Neural progenitor cell (in vitro differentiated cells): ENCODE measurements around the gene CCDC180. TPM values are rescaled to one million over a fixed set of nuclear protein-coding genes. Genes with fewer than 3 reads are reported as not detected.
"Not testable (repeated sequence)": the region's sequence is repeated elsewhere in the genome, so short reads cannot be mapped to it uniquely, and the experiment has no call there.

Source experiments
- DNase-seq: peaks from one replicate; pipeline ENCODE4 v3.0.0-alpha.2; 2016; ENCODE audit warnings: low spot score
- H2AFZ ChIP-seq: fragments of 200-600 bp; sonication (generic); replicated peaks from 2 replicates; pipeline ENCODE4 v1.6.1; 2016; ENCODE audit warnings: antibody characterized with exemption
- H3F3A ChIP-seq: fragments of 200-600 bp; sonication (generic); 2 replicates; pipeline ENCODE4 v1.6.1; 2016; ENCODE audit warnings: antibody characterized with exemption, low read depth
- H3K27ac ChIP-seq: fragments of 200-600 bp; sonication (generic); 2 replicates; pipeline ENCODE4 v1.5.1; 2016; ENCODE audit warnings: mild to moderate bottlenecking
- H3K27me3 ChIP-seq: fragments of 200-600 bp; sonication (generic); 2 replicates; pipeline ENCODE4 v1.6.1; 2016; ENCODE audit warnings: mild to moderate bottlenecking, moderate library complexity
- H3K36me3 ChIP-seq: fragments of 200-600 bp; sonication (generic); 2 replicates; pipeline ENCODE4 v1.5.1; 2016
- H3K4me1 ChIP-seq: fragments of 200-600 bp; sonication (generic); 2 replicates; pipeline ENCODE4 v1.6.1; 2016; ENCODE audit warnings: mixed run types
- H3K4me2 ChIP-seq: fragments of 200-600 bp; sonication (generic); 2 replicates; pipeline ENCODE4 v1.6.1; 2016
- H3K4me3 ChIP-seq: fragments of 200-600 bp; sonication (generic); 2 replicates; pipeline ENCODE4 v1.5.1; 2016
- H3K79me2 ChIP-seq: fragments of 200-600 bp; sonication (generic); 2 replicates; pipeline ENCODE4 v1.6.1; 2016; ENCODE audit warnings: low read depth
- H3K9ac ChIP-seq: fragments of 200-600 bp; sonication (generic); 2 replicates; pipeline ENCODE4 v1.6.1; 2016
- H3K9me3 ChIP-seq: fragments of 200-600 bp; sonication (generic); 2 replicates; pipeline ENCODE4 v1.5.1; 2016; ENCODE audit warnings: low read depth
- H4K20me1 ChIP-seq: fragments of 200-600 bp; sonication (generic); 2 replicates; pipeline ENCODE4 v1.6.1; 2016; ENCODE audit warnings: low read depth
- H3K27ac Mint-ChIP-seq: 3 replicates; pipeline ENCODE4 v1.8.0; 2021; ENCODE audit warnings: mixed read lengths
- H3K27me3 Mint-ChIP-seq: 2 replicates; pipeline ENCODE4 v1.8.0; 2022; ENCODE audit warnings: low read depth, mild to moderate bottlenecking, inconsistent platforms, moderate library complexity, mixed read lengths; ENCODE audit not compliant: insufficient read depth
- H3K36me3 Mint-ChIP-seq: 3 replicates; pipeline ENCODE4 v1.8.0; 2021; ENCODE audit warnings: mixed read lengths
- H3K4me1 Mint-ChIP-seq: 3 replicates; pipeline ENCODE4 v1.8.0; 2021; ENCODE audit warnings: mixed read lengths
- H3K4me3 Mint-ChIP-seq: 3 replicates; pipeline ENCODE4 v1.8.0; 2021; ENCODE audit warnings: mild to moderate bottlenecking, moderate library complexity, mixed read lengths
- H3K9me3 Mint-ChIP-seq: 3 replicates; pipeline ENCODE4 v1.8.0; 2020; ENCODE audit warnings: mixed read lengths
- CTCF ChIP-seq: fragments of 200-600 bp; sonication (generic); IDR thresholded peaks from 2 replicates; pipeline ENCODE4 v1.5.1; 2017; ENCODE audit warnings: antibody characterized with exemption, mild to moderate bottlenecking
- EZH2 ChIP-seq: fragments of 200-600 bp; sonication (generic); IDR thresholded peaks from 2 replicates; pipeline ENCODE4 v1.6.1; 2017; ENCODE audit warnings: antibody characterized with exemption, mild to moderate bottlenecking, moderate library complexity
- EZH2phosphoT487 ChIP-seq: fragments of 200-600 bp; sonication (generic); IDR thresholded peaks from 2 replicates; pipeline ENCODE4 v1.6.1; 2017; ENCODE audit warnings: antibody characterized with exemption
- total RNA-seq: library from RNA; depleted of rRNA; stranded (reverse); fragments of >200 nt; gene quantifications from 2 replicates; pipeline ENCODE4 v1.2.3, GENCODE V29; 2015; ENCODE audit warnings: low replicate concordance

Gene CCDC180
- total RNA-seq: 2.9 and 6.3 TPM in 2 replicates

- Mint-ChIP-seq H3K36me3 (peaks cover 2% of the 10 kb centered on the region), H3K27me3 (no peaks in the 10 kb centered on the region), H3K9me3 (peaks cover 2% of the 10 kb centered on the region), H3K4me1 (peaks cover 12% of the 10 kb centered on the region), H3K27ac (no peak within 1 kb of the TSS), H3K4me3 (no peak within 1 kb of the TSS)
- Histone ChIP-seq H3K4me1 (peaks cover 5% of the 10 kb centered on the region), H3K79me2 (no peaks in the 10 kb centered on the region), H3K27ac (no peak within 1 kb of the TSS), H3K9ac (no peak within 1 kb of the TSS), H3F3A (no peaks in the 10 kb centered on the region), H3K4me3 (no peak within 1 kb of the TSS), H3K36me3 (no peaks in the 10 kb centered on the region), H3K27me3 (no peaks in the 10 kb centered on the region), H3K4me2 (peak within 1 kb of the TSS; percentile 68), H4K20me1 (no peaks in the 10 kb centered on the region), H3K9me3 (no peaks in the 10 kb centered on the region), H2AFZ (no peak within 1 kb of the TSS)
- TF ChIP-seq EZH2phosphoT487 (no peak), EZH2 (no peak), CTCF (no peak)
- no peak for DNase-seq
Observed at GRCh38 chr9:97307500-97308163, at the start of gene CCDC180. Gene CCDC180 (plus strand): TSS chr9:97307659. CDS start chr9:97308064, 405 bp downstream.

GRCh38 chr9:97259834-97260514, 47.5 kb upstream of the CCDC180 start:
- not testable (repeated sequence) for H2AFZ ChIP-seq, H3K4me2 ChIP-seq, H4K20me1 ChIP-seq, H3K9me3 ChIP-seq, H3K36me3 Mint-ChIP-seq, H3K27me3 Mint-ChIP-seq, H3K9ac ChIP-seq, H3K27ac Mint-ChIP-seq, H3K27ac ChIP-seq, H3F3A ChIP-seq, H3K9me3 Mint-ChIP-seq, H3K79me2 ChIP-seq, DNase-seq, H3K27me3 ChIP-seq, H3K36me3 ChIP-seq, H3K4me3 Mint-ChIP-seq, H3K4me1 Mint-ChIP-seq, H3K4me3 ChIP-seq
- peaks cover 10% of the 10 kb centered on the region for H3K4me1 ChIP-seq

DNA sequence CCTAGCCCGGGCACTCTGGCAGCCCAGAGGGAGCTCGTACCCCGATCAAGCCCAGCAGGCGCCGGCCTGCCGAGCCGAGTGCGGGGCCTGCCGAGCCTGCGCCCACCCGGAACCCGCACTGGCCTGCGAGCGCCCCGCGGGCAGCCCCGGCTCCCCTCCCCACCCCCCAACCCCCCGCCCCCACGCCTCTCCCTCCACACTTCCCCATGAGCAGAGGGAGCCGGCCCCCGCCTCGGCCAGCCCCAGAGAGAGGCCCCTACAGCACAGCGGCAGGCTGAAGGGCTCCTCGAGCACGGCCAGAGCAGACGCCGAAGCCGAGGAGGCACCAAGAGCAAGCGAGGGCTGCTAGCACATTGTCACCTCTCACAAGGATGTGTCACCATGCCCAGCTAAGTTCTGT, 36.2 kb upstream of the CCDC180 start:
- Mint-ChIP-seq H3K4me3 (peak overlapping the region; percentile 54), H3K36me3 (no peaks in the 10 kb centered on the region), H3K9me3 (no peaks in the 10 kb centered on the region), H3K27me3 (no peaks in the 10 kb centered on the region), H3K27ac (no peak overlapping the region), H3K4me1 (peaks cover 10% of the 10 kb centered on the region)
- peaks cover 14% of the 10 kb centered on the region for H3F3A ChIP-seq
- no peaks in the 10 kb centered on the region for H3K27me3 ChIP-seq
- H3K9me3 ChIP-seq: no peaks in the 10 kb centered on the region
- H3K4me2 ChIP-seq: peak overlapping the region; percentile 30
- H4K20me1 ChIP-seq: no peaks in the 10 kb centered on the region
- H3K4me1 ChIP-seq: peaks cover 9% of the 10 kb centered on the region
- no peak for TF ChIP-seq EZH2
- TF ChIP-seq EZH2phosphoT487: no peak
- TF ChIP-seq CTCF: no peak
- H3K36me3 ChIP-seq: no peaks in the 10 kb centered on the region
- no peak overlapping the region for H3K27ac ChIP-seq
- DNase-seq: peak; percentile 52
- no peak overlapping the region for H3K4me3 ChIP-seq
- H3K9ac ChIP-seq: no peak overlapping the region
- no peaks in the 10 kb centered on the region for H3K79me2 ChIP-seq
- no peak overlapping the region for H2AFZ ChIP-seq

- H3K4me3 ChIP-seq: no peak overlapping the region
- Mint-ChIP-seq H3K4me1 (peaks cover 10% of the 10 kb centered on the region), H3K4me3 (peak overlapping the region; percentile 54), H3K27me3 (no peaks in the 10 kb centered on the region), H3K36me3 (no peaks in the 10 kb centered on the region), H3K27ac (no peak overlapping the region), H3K9me3 (no peaks in the 10 kb centered on the region)
- no peak overlapping the region for H3K9ac ChIP-seq
- TF ChIP-seq EZH2phosphoT487 (no peak), EZH2 (no peak), CTCF (no peak)
- no peaks in the 10 kb centered on the region for H3K27me3 ChIP-seq
- peak overlapping the region; percentile 30 for H3K4me2 ChIP-seq
- H3K4me1 ChIP-seq: peaks cover 9% of the 10 kb centered on the region
- no peak for DNase-seq
- H4K20me1 ChIP-seq: no peaks in the 10 kb centered on the region
- no peak overlapping the region for H2AFZ ChIP-seq
- no peak overlapping the region for H3K27ac ChIP-seq
- no peaks in the 10 kb centered on the region for H3K36me3 ChIP-seq
- no peaks in the 10 kb centered on the region for H3K9me3 ChIP-seq
- no peaks in the 10 kb centered on the region for H3K79me2 ChIP-seq
- peaks cover 14% of the 10 kb centered on the region for H3F3A ChIP-seq
Observed at GRCh38 chr9:97272072-97272471, 35.4 kb upstream of the CCDC180 start.
